ENCODE data around the gene DOCK4. TPM values are rescaled to one million over a fixed set of nuclear protein-coding genes. Genes with fewer than 3 reads are reported as not detected.

DOCK4 gene
- total and polyA plus RNA-seq, 10 of the 15 experiments (the other 5 are each of a cell fraction or from before 2014, with no cell fraction given) = 0.03 to 0.73 (median 0.38) TPM

DNA sequence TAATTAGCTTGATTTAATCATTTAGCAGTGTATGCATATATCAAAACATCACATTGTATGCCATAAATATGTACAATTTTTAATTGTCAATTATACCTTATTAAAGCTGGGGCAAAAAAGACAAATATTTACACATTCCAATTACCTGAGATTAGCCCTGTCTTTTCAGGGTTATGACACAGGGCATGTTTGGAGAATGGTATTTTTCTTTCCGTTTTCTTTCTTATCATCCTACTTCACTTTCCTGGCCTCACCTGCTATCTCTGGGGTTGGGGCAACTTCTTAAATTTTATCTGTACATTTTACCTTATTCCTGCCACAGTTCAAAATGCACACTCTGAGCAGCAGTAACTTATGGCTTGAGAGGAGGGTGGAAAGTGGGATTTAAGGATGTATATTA is 285.9 kb downstream of the DOCK4 start (continued):
- TF ChIP-seq, protein P1, sequence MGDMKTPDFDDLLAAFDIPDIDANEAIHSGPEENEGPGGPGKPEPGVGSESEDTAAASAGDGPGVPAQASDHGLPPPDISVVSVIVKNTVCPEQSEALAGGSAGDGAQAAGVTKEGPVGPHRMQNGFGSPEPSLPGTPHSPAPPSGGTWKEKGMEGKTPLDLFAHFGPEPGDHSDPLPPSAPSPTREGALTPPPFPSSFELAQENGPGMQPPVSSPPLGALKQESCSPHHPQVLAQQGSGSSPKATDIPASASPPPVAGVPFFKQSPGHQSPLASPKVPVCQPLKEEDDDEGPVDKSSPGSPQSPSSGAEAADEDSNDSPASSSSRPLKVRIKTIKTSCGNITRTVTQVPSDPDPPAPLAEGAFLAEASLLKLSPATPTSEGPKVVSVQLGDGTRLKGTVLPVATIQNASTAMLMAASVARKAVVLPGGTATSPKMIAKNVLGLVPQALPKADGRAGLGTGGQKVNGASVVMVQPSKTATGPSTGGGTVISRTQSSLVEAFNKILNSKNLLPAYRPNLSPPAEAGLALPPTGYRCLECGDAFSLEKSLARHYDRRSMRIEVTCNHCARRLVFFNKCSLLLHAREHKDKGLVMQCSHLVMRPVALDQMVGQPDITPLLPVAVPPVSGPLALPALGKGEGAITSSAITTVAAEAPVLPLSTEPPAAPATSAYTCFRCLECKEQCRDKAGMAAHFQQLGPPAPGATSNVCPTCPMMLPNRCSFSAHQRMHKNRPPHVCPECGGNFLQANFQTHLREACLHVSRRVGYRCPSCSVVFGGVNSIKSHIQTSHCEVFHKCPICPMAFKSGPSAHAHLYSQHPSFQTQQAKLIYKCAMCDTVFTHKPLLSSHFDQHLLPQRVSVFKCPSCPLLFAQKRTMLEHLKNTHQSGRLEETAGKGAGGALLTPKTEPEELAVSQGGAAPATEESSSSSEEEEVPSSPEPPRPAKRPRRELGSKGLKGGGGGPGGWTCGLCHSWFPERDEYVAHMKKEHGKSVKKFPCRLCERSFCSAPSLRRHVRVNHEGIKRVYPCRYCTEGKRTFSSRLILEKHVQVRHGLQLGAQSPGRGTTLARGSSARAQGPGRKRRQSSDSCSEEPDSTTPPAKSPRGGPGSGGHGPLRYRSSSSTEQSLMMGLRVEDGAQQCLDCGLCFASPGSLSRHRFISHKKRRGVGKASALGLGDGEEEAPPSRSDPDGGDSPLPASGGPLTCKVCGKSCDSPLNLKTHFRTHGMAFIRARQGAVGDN (IDR thresholded peaks at IDR 0.05) = no peak
- no peak for TF ChIP-seq ZNF24 (IDR thresholded peaks at IDR 0.05)
- no peak for TF ChIP-seq TCF7 (IDR thresholded peaks at IDR 0.05; ENCODE audit: borderline replicate concordance)
- TF ChIP-seq, protein P2, sequence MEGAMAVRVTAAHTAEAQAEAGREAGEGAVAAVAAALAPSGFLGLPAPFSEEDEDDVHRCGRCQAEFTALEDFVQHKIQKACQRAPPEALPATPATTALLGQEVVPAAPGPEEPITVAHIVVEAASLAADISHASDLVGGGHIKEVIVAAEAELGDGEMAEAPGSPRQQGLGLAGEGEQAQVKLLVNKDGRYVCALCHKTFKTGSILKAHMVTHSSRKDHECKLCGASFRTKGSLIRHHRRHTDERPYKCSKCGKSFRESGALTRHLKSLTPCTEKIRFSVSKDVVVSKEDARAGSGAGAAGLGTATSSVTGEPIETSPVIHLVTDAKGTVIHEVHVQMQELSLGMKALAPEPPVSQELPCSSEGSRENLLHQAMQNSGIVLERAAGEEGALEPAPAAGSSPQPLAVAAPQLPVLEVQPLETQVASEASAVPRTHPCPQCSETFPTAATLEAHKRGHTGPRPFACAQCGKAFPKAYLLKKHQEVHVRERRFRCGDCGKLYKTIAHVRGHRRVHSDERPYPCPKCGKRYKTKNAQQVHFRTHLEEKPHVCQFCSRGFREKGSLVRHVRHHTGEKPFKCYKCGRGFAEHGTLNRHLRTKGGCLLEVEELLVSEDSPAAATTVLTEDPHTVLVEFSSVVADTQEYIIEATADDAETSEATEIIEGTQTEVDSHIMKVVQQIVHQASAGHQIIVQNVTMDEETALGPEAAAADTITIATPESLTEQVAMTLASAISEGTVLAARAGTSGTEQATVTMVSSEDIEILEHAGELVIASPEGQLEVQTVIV (IDR thresholded peaks at IDR 0.05; ENCODE audit: borderline replicate concordance, partially characterized antibody) = no peak
- TF ChIP-seq CREB1 (IDR thresholded peaks at IDR 0.05; ENCODE audit: low read depth) = no peak

DNA sequence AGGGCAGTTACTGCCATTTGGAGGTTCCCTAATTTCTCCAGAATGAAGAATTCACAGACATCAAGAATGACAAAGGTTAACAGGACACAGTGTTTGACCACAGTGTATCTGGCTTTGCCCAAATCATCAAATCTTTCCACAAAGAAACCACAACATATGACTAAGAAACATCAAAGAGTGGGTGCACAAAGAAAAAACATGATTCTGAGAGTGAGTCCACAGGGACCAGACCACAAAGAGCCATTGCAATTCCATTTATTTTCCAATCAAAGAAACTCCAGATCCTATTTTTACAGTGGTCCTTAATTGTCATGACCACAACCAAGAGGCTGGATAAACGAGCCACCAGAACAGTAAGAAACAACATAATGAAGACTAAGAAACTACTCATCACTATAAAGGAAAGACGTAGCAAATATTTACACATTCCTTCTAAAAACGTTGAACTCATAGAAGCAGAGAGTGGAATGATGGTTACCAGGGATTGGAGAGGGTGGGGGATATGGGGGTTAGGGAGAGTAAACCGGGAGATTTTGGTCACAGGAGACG is 286.5 kb downstream of the DOCK4 start:
- Histone ChIP-seq H3K9ac (ENCODE audit: control insufficient read depth, insufficient read depth, low read length) (no peak overlapping the region), H4K20me1 (ENCODE audit: control insufficient read depth, insufficient read depth) (no peaks in the 10 kb centered on the region), H3K27ac (ENCODE audit: control insufficient read depth, insufficient read depth) (no peak overlapping the region), H3K27me3 (replicated peaks in 1 of 2; ENCODE audit: control insufficient read depth in 2 of 2, insufficient read depth in 2 of 2, low read length in 1 of 2) (no peaks in the 10 kb centered on the region), H3K36me3 (ENCODE audit: control insufficient read depth in 2 of 2, insufficient read depth in 2 of 2, low read length in 1 of 2) (no peaks in the 10 kb centered on the region), H3K79me2 (ENCODE audit: control insufficient read depth, insufficient read depth, low read length) (no peaks in the 10 kb centered on the region), H2AFZ (ENCODE audit: control insufficient read depth, low read depth, low read length) (no peak overlapping the region), H3K9me3 (replicated peaks; ENCODE audit: control insufficient read depth, insufficient read depth, low read length) (no peaks in the 10 kb centered on the region), H3K4me2 (ENCODE audit: control insufficient read depth, insufficient read depth) (no peak overlapping the region), H3K4me1 (ENCODE audit: control insufficient read depth, insufficient read depth, low read length) (no peaks in the 10 kb centered on the region), H3K4me3 (no peak overlapping the region)
- ChIA-PET CTCF (no interaction called here), POLR2A (no interaction called here), SMC1A (ENCODE audit: uncharacterized antibody, unreplicated experiment) (no interaction called here), RAD21 (ENCODE audit: unreplicated experiment) (no interaction called here)
- ATAC-seq = no peak
- in situ Hi-C loops (cut with MboI) (no loop called here), intact Hi-C loops (cut with micrococcal nuclease; ENCODE audit: unreplicated experiment) (no loop called here)
- DNase-seq (ENCODE audit: low read depth, low spot score) = no peak
- FAIRE-seq = no peak
- BruUV-seq (replicated peaks) = no TSS peak
- 30% methylated on average over 5 of the region's 5 CpGs for WGBS (ENCODE audit: insufficient coverage, insufficient replicate concordance, low lambda C conversion rate, missing lambda C conversion rate)
- TF ChIP-seq NR2C2 (IDR thresholded peaks at IDR 0.05; ENCODE audit: borderline replicate concordance, control insufficient read depth, insufficient read length, low read depth) (no peak), HDAC2 (IDR thresholded peaks at IDR 0.05) (no peak), RELA (IDR thresholded peaks at IDR 0.05; ENCODE audit: borderline replicate concordance, partially characterized antibody) (no peak), ZSCAN29 (IDR thresholded peaks at IDR 0.05) (no peak), NFYA (IDR thresholded peaks at IDR 0.05; ENCODE audit: borderline replicate concordance, low read depth, low read length) (no peak), TCF12 (IDR thresholded peaks at IDR 0.05; ENCODE audit: low read depth, low read length) (no peak)
- TF ChIP-seq, protein P3, sequence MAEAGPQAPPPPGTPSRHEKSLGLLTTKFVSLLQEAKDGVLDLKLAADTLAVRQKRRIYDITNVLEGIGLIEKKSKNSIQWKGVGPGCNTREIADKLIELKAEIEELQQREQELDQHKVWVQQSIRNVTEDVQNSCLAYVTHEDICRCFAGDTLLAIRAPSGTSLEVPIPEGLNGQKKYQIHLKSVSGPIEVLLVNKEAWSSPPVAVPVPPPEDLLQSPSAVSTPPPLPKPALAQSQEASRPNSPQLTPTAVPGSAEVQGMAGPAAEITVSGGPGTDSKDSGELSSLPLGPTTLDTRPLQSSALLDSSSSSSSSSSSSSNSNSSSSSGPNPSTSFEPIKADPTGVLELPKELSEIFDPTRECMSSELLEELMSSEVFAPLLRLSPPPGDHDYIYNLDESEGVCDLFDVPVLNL (IDR thresholded peaks at IDR 0.05; ENCODE audit: low read depth, low read length) = no peak
